K562 (cell line): ENCODE measurements around the gene PPIL4. TPM values are rescaled to one million over a fixed set of nuclear protein-coding genes. Genes with fewer than 3 reads are reported as not detected.

Source experiments
- ATAC-seq: fragments of 200-7000 bp; cut with Tn5 transposase; 3 replicates; pipeline ENCODE4 v1.9.1; 2020; ENCODE audit warnings: moderate library complexity
- BruUV-seq: library from RNA; stranded (reverse); fragments of 400-500 nt; replicated peaks from 2 replicates; lab custom pipeline; 2021; lab: Mats Ljungman, UMichigan
- CTCF ChIA-PET: fragments of 300-600 bp; formaldehyde crosslinking; extraction: SDS; loops from one replicate; lab custom pipeline; 2021; ENCODE audit warnings: low intra/inter-chr PET ratio; lab: Yijun Ruan, JAX
- POLR2A ChIA-PET: fragments of 300-600, 350-650 bp; sonication (Branson Sonifier 250); formaldehyde crosslinking; extraction: SDS; loops from one replicate; lab custom pipeline; 2021; ENCODE audit warnings: antibody characterized with exemption, inconsistent platforms; lab: Yijun Ruan, JAX
- DNase-seq, 4 experiments: peaks; one replicate each; pipeline versions ENCODE4 v3.0.0 to v3.0.0-alpha.2; 2011 to 2018; ENCODE audit warnings: low spot score in 3 of 4, mixed read lengths in 3 of 4; ENCODE audit errors: extremely low read depth in 1 of 4
- FAIRE-seq: peaks from 2 replicates; lab custom pipeline; 2011; peaks lifted over from hg19 to GRCh38; lab: Jason Lieb, UNC
- H2AFZ ChIP-seq: 2 replicates; pipeline ENCODE4 v1.6.0; 2011; ENCODE audit warnings: low read depth, low read length, control low read depth, inconsistent platforms
- H3K27ac ChIP-seq: fragments of 200-600 bp; 3 replicates; pipeline ENCODE4 v1.8.0; 2011; ENCODE audit warnings: low read depth, mild to moderate bottlenecking, control low read depth, inconsistent platforms, low read length, moderate library complexity, mixed read lengths; ENCODE audit errors: extremely low read depth
- H3K27me3 ChIP-seq, 2 experiments: fragments of 300-600 bp in 1 of 2; 2 replicates in 1 of 2; 3 replicates in 1 of 2; pipeline versions ENCODE4 v1.6.0 to v1.8.0; 2011; ENCODE audit warnings: inconsistent platforms in 2 of 2, low read length in 2 of 2, mild to moderate bottlenecking in 1 of 2, mixed read lengths in 1 of 2, moderate library complexity in 1 of 2; ENCODE audit not compliant: control insufficient read depth in 2 of 2, insufficient read depth in 2 of 2
- H3K36me3 ChIP-seq: fragments of 300-600 bp; 3 replicates; pipeline ENCODE4 v1.8.0; 2011; ENCODE audit warnings: mild to moderate bottlenecking, low read length, inconsistent platforms; ENCODE audit not compliant: control insufficient read depth, insufficient read depth
- H3K4me1 ChIP-seq, 2 experiments: fragments of 200-600 bp in 1 of 2; replicated peaks in 1 of 2; 2 replicates in 1 of 2; 3 replicates in 1 of 2; pipeline versions ENCODE4 v1.5.1 to v1.8.0; 2011; ENCODE audit warnings: inconsistent platforms in 2 of 2, low read length in 2 of 2, mild to moderate bottlenecking in 1 of 2, mixed read lengths in 1 of 2, moderate library complexity in 1 of 2; ENCODE audit not compliant: control insufficient read depth in 2 of 2, insufficient read depth in 2 of 2
- H3K4me2 ChIP-seq: 2 replicates; pipeline ENCODE4 v1.6.1; 2011; ENCODE audit warnings: low read length, control low read depth, inconsistent platforms, mixed read lengths; ENCODE audit not compliant: insufficient read depth
- H3K4me3 ChIP-seq: fragments of 200-600 bp; sonication (generic), shearing (Covaris generic); 2 replicates; pipeline ENCODE4 v1.5.1; 2016; ENCODE audit warnings: control low read depth, inconsistent platforms
- H3K79me2 ChIP-seq: fragments of 200-600 bp; 3 replicates; pipeline ENCODE4 v1.8.0; 2011; ENCODE audit warnings: low read length, inconsistent platforms; ENCODE audit not compliant: control insufficient read depth, insufficient read depth
- H3K9ac ChIP-seq, 2 experiments: 2 replicates each; pipeline versions ENCODE4 v1.6.0 to v1.6.1; 2011; ENCODE audit warnings: low read depth in 2 of 2, low read length in 2 of 2, control low read depth in 1 of 2, inconsistent platforms in 1 of 2, mild to moderate bottlenecking in 1 of 2, mixed read lengths in 1 of 2; ENCODE audit not compliant: insufficient read depth in 1 of 2
- H3K9me1 ChIP-seq: one replicate; pipeline ENCODE4 v1.6.0; 2011; ENCODE audit warnings: inconsistent platforms, mild to moderate bottlenecking, low read length, moderate library complexity; ENCODE audit not compliant: control insufficient read depth, insufficient read depth
- H3K9me3 ChIP-seq: replicated peaks from 2 replicates; pipeline ENCODE4 v1.5.1; 2011; ENCODE audit warnings: low read depth, low read length, inconsistent platforms; ENCODE audit not compliant: control insufficient read depth, insufficient read depth
- H4K20me1 ChIP-seq: replicated peaks from 2 replicates; pipeline ENCODE4 v1.6.1; 2011; ENCODE audit warnings: low read length, inconsistent platforms, mixed read lengths; ENCODE audit not compliant: control insufficient read depth, insufficient read depth
- CEBPB ChIP-seq: fragments of 450-650 bp; IDR thresholded peaks from 2 replicates; pipeline ENCODE4 v1.6.1; 2016; ENCODE audit warnings: missing genetic modification characterization, missing compliant biosample characterization
- CEBPG ChIP-seq, 3 experiments: fragments of 200-800 bp in 1 of 3; sonication (Bioruptor generic) in 1 of 3; sonication (generic) in 1 of 3; formaldehyde crosslinking in 1 of 3; IDR thresholded peaks in 2 of 3; conservative IDR thresholded peaks in 1 of 3; 2 replicates each; pipeline versions ENCODE4 v1.6.1 to v1.8.0; 2016 to 2022; ENCODE audit warnings: missing compliant biosample characterization in 2 of 3, missing genetic modification characterization in 2 of 3, mild to moderate bottlenecking in 1 of 3, missing genetic modification reagents in 1 of 3
- GTF2E2 ChIP-seq: fragments of 200-800 bp; sonication (Bioruptor generic); IDR thresholded peaks from 2 replicates; pipeline ENCODE4 v1.6.1; 2016; ENCODE audit warnings: missing genetic modification characterization, missing compliant biosample characterization
- POLR2A ChIP-seq: fragments of 450-650 bp; conservative IDR thresholded peaks from 2 replicates; pipeline ENCODE4 v1.6.1; 2016
- SRF ChIP-seq, 2 experiments: fragments of 250-450, 450-650 bp in 1 of 2; sonication (Bioruptor Pico) in 1 of 2; sonication (generic) in 1 of 2; formaldehyde crosslinking; IDR thresholded peaks; 2 replicates each; pipeline versions ENCODE4 v1.5.0 to v1.5.1; 2020 to 2022; ENCODE audit warnings: mild to moderate bottlenecking in 1 of 2, missing genetic modification reagents in 1 of 2
- XRCC5 ChIP-seq: fragments of 200-400 bp; formaldehyde crosslinking; IDR thresholded peaks from 2 replicates; pipeline ENCODE4 v1.6.1; 2017; ENCODE audit warnings: low read depth, mild to moderate bottlenecking, low read length
- WGBS: fragments of 100-300 bp; shearing (Covaris generic); methylation state at CpG from one replicate; pipeline ENCODE4 v1.1.6; 2016; ENCODE audit warnings: low coverage, mixed read lengths; ENCODE audit not compliant: insufficient coverage; ENCODE audit errors: missing lambda C conversion rate; 5-methylcytosine and 5-hydroxymethylcytosine counted together
- in situ Hi-C: fragments of 300-500 bp; cut with MboI; formaldehyde crosslinking; loops from 4 replicates; pipeline ENCODE4 v1.15.0; 2018; ENCODE audit warnings: inconsistent platforms, mixed read lengths
- intact Hi-C: fragments of 100-400 bp; cut with micrococcal nuclease; formaldehyde crosslinking; loops from 2 replicates; pipeline ENCODE4 v1.14.2; 2022
- polyA plus RNA-seq, 8 experiments: library from polyadenylated mRNA; depleted of rRNA in 4 of 8; stranded (reverse) in 5 of 8; unstranded in 3 of 8; fragments of >200 nt; fragmentation: Nextera tagmentation in 2 of 8; fragmentation: Illumina TruSeq in 1 of 8; extraction: Ambion mirVana in 2 of 8; extraction: Trizol in 1 of 8; gene quantifications; 2 replicates each; pipeline versions ENCODE4 v1.2.1 to v1.2.3, GENCODE V29; 2011 to 2014; ENCODE audit warnings: inconsistent platforms in 1 of 8, missing spikeins in 1 of 8
- total RNA-seq, 7 experiments: library from RNA; depleted of rRNA in 6 of 7; stranded (reverse); fragments of >200 nt in 6 of 7; fragmentation: Illumina TruSeq in 2 of 7; extraction: Trizol in 2 of 7; gene quantifications; 2 replicates each; pipeline versions ENCODE4 v1.2.1 to v1.2.3, GENCODE V29; 2011 to 2021; ENCODE audit warnings: low replicate concordance in 1 of 7
- TF ChIP-seq, protein P1 (sequence below), 3 experiments: IDR thresholded peaks in 2 of 3; conservative IDR thresholded peaks in 1 of 3; 2 replicates each; pipeline ENCODE4 v1.5.1; 2011 to 2012; ENCODE audit warnings: low read length in 3 of 3, mild to moderate bottlenecking in 3 of 3, control low read depth in 2 of 3, improper control_type of control experiment in 1 of 3, inconsistent platforms in 1 of 3, low read depth in 1 of 3, mixed read lengths in 1 of 3, moderate library complexity in 1 of 3; ENCODE audit not compliant: insufficient read depth in 2 of 3

Gene PPIL4
- total and polyA plus RNA-seq, 9 of the 15 experiments (the other 6 are each of a cell fraction or from before 2014, with no cell fraction given) = 14.5 to 55.2 (median 45.9) TPM

DNA sequence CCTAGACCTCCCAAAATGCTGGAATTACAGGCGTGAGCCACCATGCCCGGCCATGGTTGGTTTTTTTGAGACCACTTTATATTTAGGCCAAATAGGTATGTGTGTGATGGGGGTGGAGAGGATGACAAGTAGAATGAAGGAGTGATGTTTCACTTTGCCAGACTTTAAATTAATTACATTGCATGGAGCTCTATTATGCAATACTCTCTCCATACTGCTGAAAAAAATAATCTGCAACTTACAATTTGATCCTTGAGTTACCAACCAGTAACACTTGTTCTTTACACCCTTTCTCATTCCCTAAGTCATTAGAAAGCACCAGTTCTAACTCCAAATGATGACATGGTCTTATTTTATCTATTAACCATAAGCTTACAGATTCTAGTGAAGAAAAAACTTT is 47.1 kb upstream of the PPIL4 start:
- H3K4me2 ChIP-seq = no peak overlapping the region
- no peaks in the 10 kb centered on the region for H3K27me3 ChIP-seq
- ChIA-PET POLR2A (interaction anchor here (0.8 to 1.2 kb wide), 4 partner anchors 10 to 328 kb away, joined by 3 to 6 read pairs (median 4); no protein-coding TSS in a partner anchor), CTCF (no interaction called here)
- H3K9ac ChIP-seq = no peak overlapping the region
- H3K9me1 ChIP-seq = no peaks in the 10 kb centered on the region
- in situ Hi-C loops = no loop called here
- H4K20me1 ChIP-seq = no peaks in the 10 kb centered on the region
- no TSS peak for BruUV-seq
- H3K4me3 ChIP-seq = no peak overlapping the region
- intact Hi-C loops = no loop called here
- no peak for ATAC-seq
- H3K9me3 ChIP-seq = no peaks in the 10 kb centered on the region
- H3K36me3 ChIP-seq = peaks cover 66% of the 10 kb centered on the region
- 0 out of 2 replicates have a peak, but pooled peaks have one; percentile 3 for TF ChIP-seq POLR2A
- TF ChIP-seq XRCC5 = no peak
- no peak for TF ChIP-seq GTF2E2 (tag)
- TF ChIP-seq CEBPB (tag) = peak; percentile 76
- no peak for TF ChIP-seq CEBPG (CRISPR knock-in tag; IDR thresholded peaks at IDR 0.05)
- peak; percentile 34 to 80; a peak in 3 of 4 replicates for TF ChIP-seq CEBPG (tag; conservative IDR thresholded peaks at IDR 0.05 in 1 of 2, IDR thresholded peaks at IDR 0.05 in 1 of 2)
- H3K4me1 ChIP-seq = no peaks in the 10 kb centered on the region
- no peak overlapping the region for H2AFZ ChIP-seq
- FAIRE-seq = no peak
- DNase-seq = no peak
- 84% methylated on average over 2 of the region's 2 CpGs for WGBS
- H3K27ac ChIP-seq = no peak overlapping the region
- H3K79me2 ChIP-seq = no peaks in the 10 kb centered on the region

GRCh38 chr6:149586149-149586548 is 40.3 kb upstream of the PPIL4 start:
- WGBS = 85% methylated on average over 2 of the region's 2 CpGs
- no peak overlapping the region for H3K27ac ChIP-seq

More at GRCh38 chr6:149586149-149586548, 40.3 kb upstream of the PPIL4 start:
- H3K79me2 ChIP-seq = no peaks in the 10 kb centered on the region
- H3K9me1 ChIP-seq = no peaks in the 10 kb centered on the region
- ChIA-PET CTCF (no interaction called here), POLR2A (interaction anchor here (1.5 to 2.7 kb wide), 2 partner anchors 11 to 12 kb away, joined by 4 to 12 read pairs; no protein-coding TSS in a partner anchor)
- H3K9me3 ChIP-seq = no peaks in the 10 kb centered on the region
- no peaks in the 10 kb centered on the region for H4K20me1 ChIP-seq
- no peak overlapping the region for H3K9ac ChIP-seq
- no peaks in the 10 kb centered on the region for H3K4me1 ChIP-seq
- TF ChIP-seq, protein P1, sequence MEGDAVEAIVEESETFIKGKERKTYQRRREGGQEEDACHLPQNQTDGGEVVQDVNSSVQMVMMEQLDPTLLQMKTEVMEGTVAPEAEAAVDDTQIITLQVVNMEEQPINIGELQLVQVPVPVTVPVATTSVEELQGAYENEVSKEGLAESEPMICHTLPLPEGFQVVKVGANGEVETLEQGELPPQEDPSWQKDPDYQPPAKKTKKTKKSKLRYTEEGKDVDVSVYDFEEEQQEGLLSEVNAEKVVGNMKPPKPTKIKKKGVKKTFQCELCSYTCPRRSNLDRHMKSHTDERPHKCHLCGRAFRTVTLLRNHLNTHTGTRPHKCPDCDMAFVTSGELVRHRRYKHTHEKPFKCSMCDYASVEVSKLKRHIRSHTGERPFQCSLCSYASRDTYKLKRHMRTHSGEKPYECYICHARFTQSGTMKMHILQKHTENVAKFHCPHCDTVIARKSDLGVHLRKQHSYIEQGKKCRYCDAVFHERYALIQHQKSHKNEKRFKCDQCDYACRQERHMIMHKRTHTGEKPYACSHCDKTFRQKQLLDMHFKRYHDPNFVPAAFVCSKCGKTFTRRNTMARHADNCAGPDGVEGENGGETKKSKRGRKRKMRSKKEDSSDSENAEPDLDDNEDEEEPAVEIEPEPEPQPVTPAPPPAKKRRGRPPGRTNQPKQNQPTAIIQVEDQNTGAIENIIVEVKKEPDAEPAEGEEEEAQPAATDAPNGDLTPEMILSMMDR (IDR thresholded peaks at IDR 0.05 in 2 of 3, conservative IDR thresholded peaks at IDR 0.05 in 1 of 3; ENCODE audit: insufficient read depth in 2 of 3, low read depth in 1 of 3, low read length in 3 of 3) = peak in 1 of 3 experiments; percentile 24; a peak in 1 of 6 replicates
- no peak for TF ChIP-seq SRF (CRISPR knock-in tag; IDR thresholded peaks at IDR 0.05)
- DNase-seq = peak in 1 of 4 experiments; percentile 12
- no peak overlapping the region for H3K4me2 ChIP-seq
- ATAC-seq = peak; percentile 51
- H3K4me3 ChIP-seq = no peak overlapping the region
- intact Hi-C loops (no loop called here), in situ Hi-C loops (no loop called here)
- peaks cover 50% of the 10 kb centered on the region; the same call in 2 of the 3 replicates for H3K36me3 ChIP-seq
- no TSS peak for BruUV-seq
- H2AFZ ChIP-seq = no peak overlapping the region
- FAIRE-seq = no peak
- H3K27me3 ChIP-seq = no peaks in the 10 kb centered on the region
